Fibroblast of skin of left quadriceps (primary cell): ENCODE results near the gene C1orf198.

Source experiments
- DNase-seq, 2 experiments: peaks; one replicate each; pipeline ENCODE4 v3.0.0-alpha.2; 2013; ENCODE audit warnings: low read depth in 2 of 2

The C1orf198 gene

GRCh38 chr1:230867903-230868735, at the start of gene C1orf198:
Gene C1orf198, minus strand, starts transcription at chr1:230868521. Its CDS starts 9 bp downstream, at chr1:230868512.
- DNase-seq: no peak

- DNase-seq: no peak
Measured at GRCh38 chr1:230917284-230918135, 49.2 kb upstream of the C1orf198 start.

- DNase-seq: no peak
Measured at GRCh38 chr1:230916587-230917283, 48.4 kb upstream of the C1orf198 start.

GRCh38 chr1:230915078-230915477, 46.8 kb upstream of the C1orf198 start:
- DNase-seq: no peak

- DNase-seq: peak in 1 of 2 experiments; percentile 11
Measured at GRCh38 chr1:230913496-230913895, 45.2 kb upstream of the C1orf198 start.

GRCh38 chr1:230910755-230911117, 42.4 kb upstream of the C1orf198 start:
- peak in 1 of 2 experiments; percentile 6 for DNase-seq

GRCh38 chr1:230909974-230910754, 41.8 kb upstream of the C1orf198 start:
- DNase-seq: no peak

- DNase-seq: no peak
Measured at GRCh38 chr1:230907472-230908205, 39.3 kb upstream of the C1orf198 start.

GRCh38 chr1:230906226-230906625, 37.9 kb upstream of the C1orf198 start:
- no peak for DNase-seq

GRCh38 chr1:230905733-230906132, 37.4 kb upstream of the C1orf198 start:
- no peak for DNase-seq

GRCh38 chr1:230902349-230902923, 34.1 kb upstream of the C1orf198 start:
- DNase-seq: no peak

GRCh38 chr1:230901671-230902070, 33.4 kb upstream of the C1orf198 start:
- no peak for DNase-seq

GRCh38 chr1:230900984-230901383, 32.7 kb upstream of the C1orf198 start:
- DNase-seq: no peak

GRCh38 chr1:230899841-230900251, 31.5 kb upstream of the C1orf198 start:
- DNase-seq: peak in 1 of 2 experiments; percentile 28

- no peak for DNase-seq
Measured at GRCh38 chr1:230898748-230899147, 30.4 kb upstream of the C1orf198 start.

- DNase-seq: no peak
Measured at GRCh38 chr1:230898144-230898543, 29.8 kb upstream of the C1orf198 start.

- DNase-seq: no peak
Measured at GRCh38 chr1:230896779-230897178, 28.5 kb upstream of the C1orf198 start.

GRCh38 chr1:230895452-230895851, 27.1 kb upstream of the C1orf198 start:
- no peak for DNase-seq

GRCh38 chr1:230894664-230895063, 26.3 kb upstream of the C1orf198 start:
- no peak for DNase-seq

- DNase-seq: no peak
Measured at GRCh38 chr1:230894032-230894431, 25.7 kb upstream of the C1orf198 start.
